Astrocyte of the spinal cord (primary cell): Measurements from ENCODE around the gene MAP3K2.
A peak's percentile ranks its signal among the peaks of the same experiment; 100 is the strongest.

ENCODE experiments used
- DNase-seq: peaks from one replicate; pipeline ENCODE4 v3.0.0; 2011; ENCODE audit warnings: low read depth, low spot score
- H3K4me3 ChIP-seq: 2 replicates; pipeline ENCODE4 v1.5.1; 2011; ENCODE audit warnings: low read depth, mild to moderate bottlenecking, low read length, moderate library complexity
- in situ Hi-C: cut with HindIII; loops from 2 replicates; pipeline ENCODE4 v1.10.0; 2017; ENCODE audit warnings: low sequenced_read_pairs
- TF ChIP-seq, protein P1 (sequence below): IDR thresholded peaks from 2 replicates; pipeline ENCODE4 v1.5.1; 2012; ENCODE audit warnings: low read depth, mild to moderate bottlenecking, low read length, inconsistent platforms

The MAP3K2 gene

GRCh38 chr2:127387655-127388422, at the start of gene MAP3K2:
TSS of gene MAP3K2 (minus strand) at chr2:127387975. CDS start at chr2:127343129, 44,846 bp downstream.
- TF ChIP-seq, protein P1, sequence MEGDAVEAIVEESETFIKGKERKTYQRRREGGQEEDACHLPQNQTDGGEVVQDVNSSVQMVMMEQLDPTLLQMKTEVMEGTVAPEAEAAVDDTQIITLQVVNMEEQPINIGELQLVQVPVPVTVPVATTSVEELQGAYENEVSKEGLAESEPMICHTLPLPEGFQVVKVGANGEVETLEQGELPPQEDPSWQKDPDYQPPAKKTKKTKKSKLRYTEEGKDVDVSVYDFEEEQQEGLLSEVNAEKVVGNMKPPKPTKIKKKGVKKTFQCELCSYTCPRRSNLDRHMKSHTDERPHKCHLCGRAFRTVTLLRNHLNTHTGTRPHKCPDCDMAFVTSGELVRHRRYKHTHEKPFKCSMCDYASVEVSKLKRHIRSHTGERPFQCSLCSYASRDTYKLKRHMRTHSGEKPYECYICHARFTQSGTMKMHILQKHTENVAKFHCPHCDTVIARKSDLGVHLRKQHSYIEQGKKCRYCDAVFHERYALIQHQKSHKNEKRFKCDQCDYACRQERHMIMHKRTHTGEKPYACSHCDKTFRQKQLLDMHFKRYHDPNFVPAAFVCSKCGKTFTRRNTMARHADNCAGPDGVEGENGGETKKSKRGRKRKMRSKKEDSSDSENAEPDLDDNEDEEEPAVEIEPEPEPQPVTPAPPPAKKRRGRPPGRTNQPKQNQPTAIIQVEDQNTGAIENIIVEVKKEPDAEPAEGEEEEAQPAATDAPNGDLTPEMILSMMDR, result no peak
- in situ Hi-C loops, result no loop called here
- H3K4me3 ChIP-seq, result peak within 1 kb of the TSS; percentile 80
- DNase-seq, result peak; percentile 87

DNA sequence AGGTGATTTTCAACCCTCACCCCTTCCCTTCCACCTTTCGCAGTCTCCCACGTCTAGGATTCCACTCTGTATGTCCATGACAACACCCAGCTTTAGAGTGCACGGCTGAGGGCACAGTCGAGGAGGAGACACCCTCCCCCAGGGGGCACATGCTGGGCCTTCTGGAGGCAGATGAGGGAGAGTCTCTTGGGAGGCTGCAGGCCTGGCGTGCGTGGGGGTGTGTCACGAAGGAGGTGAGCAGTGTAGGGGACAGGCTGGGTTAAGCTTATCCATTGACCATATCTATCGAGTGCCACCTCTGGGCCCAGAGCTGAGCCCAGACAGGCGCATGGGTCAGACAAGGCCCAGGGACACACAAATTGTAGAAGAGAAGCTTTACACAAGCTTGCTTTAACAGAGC, 49.3 kb upstream of the MAP3K2 start:
- in situ Hi-C loops, result no loop called here
- no peak overlapping the region for H3K4me3 ChIP-seq
- DNase-seq, result no peak
- TF ChIP-seq, protein P1, result no peak

- no peak for DNase-seq
- in situ Hi-C loops, result no loop called here
- no peak overlapping the region for H3K4me3 ChIP-seq
- TF ChIP-seq, protein P1, result no peak
Observed at GRCh38 chr2:127434515-127434914, 46.7 kb upstream of the MAP3K2 start.

GRCh38 chr2:127431408-127432023, 43.7 kb upstream of the MAP3K2 start:
- TF ChIP-seq, protein P1, result no peak
- in situ Hi-C loops, result no loop called here
- DNase-seq, result no peak
- H3K4me3 ChIP-seq, result no peak overlapping the region

GRCh38 chr2:127429844-127430425, 42.2 kb upstream of the MAP3K2 start:
- no peak overlapping the region for H3K4me3 ChIP-seq
- no peak for DNase-seq
- in situ Hi-C loops, result no loop called here
- TF ChIP-seq, protein P1, result no peak

GRCh38 chr2:127429291-127429690, 41.5 kb upstream of the MAP3K2 start:
- TF ChIP-seq, protein P1, result no peak
- in situ Hi-C loops, result no loop called here
- H3K4me3 ChIP-seq, result no peak overlapping the region
- no peak for DNase-seq
